Right lobe of liver (tissue), 6 donors: ENCODE data around the gene OPN1LW. TPM values are rescaled to one million over a fixed set of nuclear protein-coding genes. Genes with fewer than 3 reads are reported as not detected.

Experiments used
- ATAC-seq, 4 donors: fragments of 200-7000 bp; cut with Tn5 transposase; one replicate each; pipeline ENCODE4 v1.9.1; 2020; ENCODE audit warnings: mild to moderate bottlenecking in 4 of 4, moderate library complexity in 4 of 4
- DNase-seq, 3 donors: peaks; one replicate each; pipeline ENCODE4 v3.0.0-alpha.2; 2020
- H3K27ac ChIP-seq, 3 donors: fragments of 200-600 bp; one replicate each; pipeline ENCODE4 v1.8.0; 2022
- H3K27me3 ChIP-seq, 2 donors: fragments of 200-600 bp; one replicate each; pipeline ENCODE4 v1.8.0; 2022
- H3K36me3 ChIP-seq, 4 donors: fragments of 200-600 bp; sonication (generic) in 1 of 4; one replicate each; pipeline versions ENCODE4 v1.5.1 to v1.8.0; 2017 to 2022; ENCODE audit warnings: control low read depth in 1 of 4
- H3K4me1 ChIP-seq, 4 donors: fragments of 200-600 bp; sonication (generic) in 1 of 4; one replicate each; pipeline versions ENCODE4 v1.5.1 to v1.8.0; 2017 to 2022; ENCODE audit warnings: control low read depth in 1 of 4
- H3K4me3 ChIP-seq, 3 donors: fragments of 200-600 bp; one replicate each; pipeline ENCODE4 v1.8.0; 2022
- H3K9me3 ChIP-seq, 4 donors: fragments of 200-600 bp; sonication (generic) in 1 of 4; one replicate each; pipeline versions ENCODE4 v1.5.1 to v1.8.0; 2017 to 2022; ENCODE audit warnings: control low read depth in 1 of 4
- CTCF ChIP-seq, 4 donors: fragments of 200-600 bp in 3 of 4; fragments of 450-650 bp in 1 of 4; IDR thresholded peaks; one replicate each; pipeline versions ENCODE4 v1.5.1 to v1.8.0; 2016 to 2022; ENCODE audit warnings: antibody characterized with exemption in 4 of 4, mild to moderate bottlenecking in 2 of 4
- POLR2A ChIP-seq: fragments of 450-650 bp; IDR thresholded peaks from one replicate; pipeline ENCODE4 v1.6.1; 2017; ENCODE audit warnings: antibody characterized with exemption, mild to moderate bottlenecking
- WGBS: methylation state at CpG from one replicate; pipeline ENCODE4 v1.1.6; 2018; ENCODE audit warnings: low coverage, low lambda C conversion rate; ENCODE audit not compliant: insufficient coverage; ENCODE audit errors: missing lambda C conversion rate; 5-methylcytosine and 5-hydroxymethylcytosine counted together
- intact Hi-C, 2 donors: fragments of 100-400 bp; cut with DNase I; formaldehyde crosslinking; loops; one replicate each; pipeline versions ENCODE4 v1.11.2 to v1.14.1; 2022
- total RNA-seq, 6 experiments: library from RNA; depleted of rRNA in 2 of 6; stranded (reverse); fragments of >200 nt in 2 of 6; fragmentation: NEBNext Ultra II Directional in 3 of 6; extraction: Animal tissue kit (Norgen Biotek cat#: 25700) in 3 of 6; gene quantifications; one replicate each; pipeline versions ENCODE4 v1.1.0 to v1.2.4, GENCODE V29; 2016 to 2023
- donor health status: DM: no; HTN: yes; CAD: no.
- donor health status: DM: no; HTN: no; CAD: no.
- donor health status: DM: no; HTN: no; CAD: no.
- donor health status: DM: no; HTN: yes; CAD: no.
- donor health status: DM: no; HTN: yes; CAD: no.

OPN1LW gene
- total RNA-seq, 6 experiments from 2014 or later: not detected

GRCh38 chrX:154120567-154120966 is 23.5 kb upstream of the OPN1LW start:
- Histone ChIP-seq H3K4me1 (no peaks in the 10 kb centered on the region), H3K27me3 (no peaks in the 10 kb centered on the region), H3K36me3 (no peaks in the 10 kb centered on the region), H3K9me3 (no peaks in the 10 kb centered on the region), H3K4me3 (no peak overlapping the region), H3K27ac (no peak overlapping the region)
- TF ChIP-seq CTCF (IDR thresholded peaks at IDR 0.05) (no peak), POLR2A (no peak)
- DNase-seq: no peak
- intact Hi-C loops: no loop called here
- 82% methylated on average over 3 of the region's 3 CpGs for WGBS
- ATAC-seq: no peak

GRCh38 chrX:154121207-154121606 is 22.8 kb upstream of the OPN1LW start:
- 88% methylated on average over 4 of the region's 4 CpGs for WGBS

GRCh38 chrX:154121961-154122360 is 22.1 kb upstream of the OPN1LW start:
- Histone ChIP-seq H3K27ac (no peak overlapping the region), H3K4me1 (no peaks in the 10 kb centered on the region), H3K9me3 (no peaks in the 10 kb centered on the region), H3K27me3 (no peaks in the 10 kb centered on the region), H3K36me3 (no peaks in the 10 kb centered on the region), H3K4me3 (no peak overlapping the region)
- DNase-seq (no peak), ATAC-seq (peak in 1 of 4 donors; percentile 18)
- intact Hi-C loops: no loop called here
- no CpG with 5 or more reads among the region's 11 CpGs for WGBS
- no peak for TF ChIP-seq CTCF (IDR thresholded peaks at IDR 0.05)
- TF ChIP-seq POLR2A: no peak

More at GRCh38 chrX:154121207-154121606, 22.8 kb upstream of the OPN1LW start:
- no peaks in the 10 kb centered on the region for H3K9me3 ChIP-seq
- intact Hi-C loops: no loop called here
- H3K36me3 ChIP-seq: no peaks in the 10 kb centered on the region
- no peak overlapping the region for H3K27ac ChIP-seq
- ATAC-seq (no peak), DNase-seq (no peak)
- TF ChIP-seq CTCF (IDR thresholded peaks at IDR 0.05) (no peak), POLR2A (no peak)
- H3K27me3 ChIP-seq: no peaks in the 10 kb centered on the region
- no peaks in the 10 kb centered on the region for H3K4me1 ChIP-seq
- H3K4me3 ChIP-seq: no peak overlapping the region

- DNase-seq: peak in 2 of 3 donors; percentile 36 to 44
- TF ChIP-seq POLR2A (no peak), CTCF (IDR thresholded peaks at IDR 0.05) (no peak)
- ATAC-seq: peak; percentile 53 to 77 (median 74)
- WGBS: 62% methylated on average over 18 of the region's 22 CpGs
- Histone ChIP-seq H3K27ac (no peak overlapping the region), H3K4me3 (no peak overlapping the region), H3K36me3 (no peaks in the 10 kb centered on the region), H3K9me3 (no peaks in the 10 kb centered on the region), H3K4me1 (no peaks in the 10 kb centered on the region), H3K27me3 (no peaks in the 10 kb centered on the region)
- intact Hi-C loops: no loop called here
Observed at GRCh38 chrX:154123241-154124219, 20.5 kb upstream of the OPN1LW start.
